HEK293T (cell line): ENCODE results near the gene MAN1C1.

ENCODE experiments used
- CTCF ChIA-PET: fragments of 350-600 bp; formaldehyde crosslinking; extraction: SDS; loops from one replicate; lab custom pipeline; 2021; ENCODE audit warnings: antibody characterized with exemption, inconsistent platforms; lab: Yijun Ruan, JAX
- POLR2A ChIA-PET: fragments of 350-600 bp; formaldehyde crosslinking; extraction: SDS; loops from one replicate; lab custom pipeline; 2020; ENCODE audit warnings: antibody characterized with exemption, inconsistent platforms; lab: Yijun Ruan, JAX
- DNase-seq: peaks from one replicate; pipeline ENCODE4 v3.0.0; 2012; ENCODE audit warnings: mixed read lengths; ENCODE audit errors: extremely low spot score
- ARNT ChIP-seq: fragments of 450-650 bp; IDR thresholded peaks from 2 replicates; pipeline ENCODE4 v1.6.1; 2017; ENCODE audit warnings: mild to moderate bottlenecking
- BHLHE40 ChIP-seq: fragments of 450-650 bp; IDR thresholded peaks from 2 replicates; pipeline ENCODE4 v1.6.1; 2016; ENCODE audit warnings: mild to moderate bottlenecking, moderate library complexity, borderline replicate concordance
- CTBP1 ChIP-seq: fragments of 450-650 bp; IDR thresholded peaks from 2 replicates; pipeline ENCODE4 v1.6.1; 2016; ENCODE audit warnings: borderline replicate concordance
- ELF4 ChIP-seq: fragments of 450-650 bp; IDR thresholded peaks from 2 replicates; pipeline ENCODE4 v1.6.1; 2017; ENCODE audit warnings: antibody characterized with exemption
- FOXA1 ChIP-seq: fragments of 450-650 bp; IDR thresholded peaks from 2 replicates; pipeline ENCODE4 v1.6.1; 2016; ENCODE audit warnings: mild to moderate bottlenecking
- FOXK2 ChIP-seq: fragments of 450-650 bp; IDR thresholded peaks from 2 replicates; pipeline ENCODE4 v1.6.1; 2016; ENCODE audit warnings: mild to moderate bottlenecking
- FOXM1 ChIP-seq: fragments of 450-650 bp; IDR thresholded peaks from 2 replicates; pipeline ENCODE4 v1.6.1; 2017; ENCODE audit warnings: mild to moderate bottlenecking, borderline replicate concordance
- HDGF ChIP-seq: fragments of 450-650 bp; IDR thresholded peaks from 2 replicates; pipeline ENCODE4 v1.6.1; 2017; ENCODE audit warnings: antibody characterized with exemption, borderline replicate concordance
- L3MBTL2 ChIP-seq: fragments of 450-650 bp; conservative IDR thresholded peaks from 2 replicates; pipeline ENCODE4 v1.6.1; 2016; ENCODE audit warnings: mild to moderate bottlenecking
- LEF1 ChIP-seq: fragments of 450-650 bp; IDR thresholded peaks from 2 replicates; pipeline ENCODE4 v1.6.1; 2017; ENCODE audit warnings: mild to moderate bottlenecking, borderline replicate concordance
- NFRKB ChIP-seq: fragments of 450-650 bp; IDR thresholded peaks from 2 replicates; pipeline ENCODE4 v1.6.1; 2016; ENCODE audit warnings: mild to moderate bottlenecking, moderate library complexity
- SP1 ChIP-seq: fragments of 450-650 bp; IDR thresholded peaks from 2 replicates; pipeline ENCODE4 v1.6.1; 2017
- SUZ12 ChIP-seq: fragments of 450-650 bp; IDR thresholded peaks from 2 replicates; pipeline ENCODE4 v1.6.1; 2016; ENCODE audit warnings: mild to moderate bottlenecking
- TARDBP ChIP-seq: fragments of 450-650 bp; IDR thresholded peaks from 2 replicates; pipeline ENCODE4 v1.6.1; 2016
- ZNF384 ChIP-seq: fragments of 450-650 bp; IDR thresholded peaks from 2 replicates; pipeline ENCODE4 v1.6.1; 2016
- TF ChIP-seq, protein P1 (sequence below): fragments of 450-650 bp; IDR thresholded peaks from 2 replicates; pipeline ENCODE4 v1.6.1; 2016

Gene MAN1C1

DNA sequence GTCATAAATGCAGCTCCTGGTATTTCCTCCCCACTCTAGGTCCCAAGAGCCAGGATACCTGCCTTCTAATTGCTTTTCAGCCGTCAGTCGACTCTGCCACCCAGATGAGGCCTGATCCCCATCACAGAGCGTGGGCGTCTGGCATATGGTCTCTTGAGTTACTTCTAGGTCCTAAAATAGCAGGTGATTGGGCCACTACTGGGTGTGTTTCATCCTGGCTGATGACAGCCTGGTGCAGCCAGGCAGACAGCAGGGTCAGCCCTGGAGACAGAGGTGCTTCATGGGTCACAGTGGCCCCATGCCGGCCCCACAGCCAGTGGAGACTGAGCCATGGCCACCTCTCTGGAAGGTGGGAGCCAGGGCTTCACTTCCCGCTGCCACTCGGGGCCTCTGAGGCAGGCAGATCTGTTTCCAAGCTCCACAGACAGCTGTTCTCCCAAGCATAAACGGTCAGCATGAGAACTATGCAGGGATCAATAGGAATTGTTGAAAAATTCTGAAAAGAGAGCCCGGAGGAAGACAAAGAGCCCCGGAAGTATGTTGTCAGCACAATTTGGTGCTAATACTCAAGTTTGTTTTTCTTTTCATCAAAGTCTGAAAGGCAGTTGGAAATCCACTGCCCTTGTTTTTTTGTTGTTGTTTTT lies 83.0 kb downstream of the MAN1C1 start:
- ChIA-PET POLR2A (no interaction called here), CTCF (no interaction called here)
- DNase-seq: no peak
- TF ChIP-seq FOXM1: no peak
- TF ChIP-seq SUZ12: no peak
- TF ChIP-seq CTBP1: no peak
- TF ChIP-seq ELF4: no peak
- TF ChIP-seq ZNF384: no peak
- no peak for TF ChIP-seq SP1
- no peak for TF ChIP-seq HDGF

DNA sequence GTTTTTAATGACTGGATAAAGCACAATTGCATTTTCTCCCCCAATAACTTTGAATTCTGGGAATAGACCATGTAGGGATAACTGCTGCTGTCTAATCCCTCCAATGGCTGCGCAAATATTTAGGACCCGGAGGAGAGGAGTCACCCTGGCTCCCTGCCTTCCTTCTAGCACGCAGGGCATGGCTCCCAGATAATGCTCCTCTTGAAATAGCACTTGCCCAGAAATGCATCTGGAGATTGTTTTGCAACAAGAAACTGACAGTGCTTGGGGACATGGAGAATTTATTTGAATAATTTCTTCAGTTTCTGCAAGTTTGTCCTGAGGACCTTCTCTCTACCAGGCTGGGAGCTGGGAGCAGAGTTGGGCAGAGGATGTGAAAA lies 83.5 kb downstream of the MAN1C1 start:
- DNase-seq: no peak
- ChIA-PET POLR2A (no interaction called here), CTCF (no interaction called here)
- no peak for TF ChIP-seq CTBP1
- no peak for TF ChIP-seq L3MBTL2
- TF ChIP-seq NFRKB: no peak
- no peak for TF ChIP-seq HDGF
- TF ChIP-seq BHLHE40: no peak
- no peak for TF ChIP-seq TARDBP
- no peak for TF ChIP-seq ELF4
- no peak for TF ChIP-seq FOXK2
- no peak for TF ChIP-seq FOXM1
- TF ChIP-seq ZNF384: no peak
- no peak for TF ChIP-seq LEF1
- TF ChIP-seq, protein P1, sequence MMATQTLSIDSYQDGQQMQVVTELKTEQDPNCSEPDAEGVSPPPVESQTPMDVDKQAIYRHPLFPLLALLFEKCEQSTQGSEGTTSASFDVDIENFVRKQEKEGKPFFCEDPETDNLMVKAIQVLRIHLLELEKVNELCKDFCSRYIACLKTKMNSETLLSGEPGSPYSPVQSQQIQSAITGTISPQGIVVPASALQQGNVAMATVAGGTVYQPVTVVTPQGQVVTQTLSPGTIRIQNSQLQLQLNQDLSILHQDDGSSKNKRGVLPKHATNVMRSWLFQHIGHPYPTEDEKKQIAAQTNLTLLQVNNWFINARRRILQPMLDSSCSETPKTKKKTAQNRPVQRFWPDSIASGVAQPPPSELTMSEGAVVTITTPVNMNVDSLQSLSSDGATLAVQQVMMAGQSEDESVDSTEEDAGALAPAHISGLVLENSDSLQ: no peak
- TF ChIP-seq SUZ12: no peak
- TF ChIP-seq ARNT: no peak

DNA sequence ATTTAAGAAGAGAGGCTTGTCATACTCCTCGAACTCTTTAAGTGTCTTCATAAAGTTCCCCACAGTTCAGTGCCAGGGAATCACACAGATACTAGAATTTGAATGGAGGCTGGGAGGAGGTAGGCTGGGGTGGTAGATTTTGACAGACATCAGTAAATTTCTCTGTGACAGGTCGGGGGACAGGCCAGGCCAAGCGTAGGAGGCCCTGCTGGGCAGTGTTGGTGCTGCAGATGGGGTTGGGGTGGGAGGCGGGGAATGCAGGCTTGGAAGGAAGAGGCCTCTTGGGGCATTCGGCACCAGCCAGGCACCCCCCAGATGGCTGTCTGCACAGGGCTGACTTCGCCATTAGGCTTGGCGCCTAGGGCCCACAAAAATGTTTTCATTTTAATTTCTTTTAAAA lies 84.0 kb downstream of the MAN1C1 start:
- DNase-seq: peak; percentile 41
- TF ChIP-seq, protein P1: peak; percentile 22; the same call in 1 of the 2 replicates
- TF ChIP-seq ELF4: no peak
- ChIA-PET CTCF (no interaction called here), POLR2A (no interaction called here)

DNA sequence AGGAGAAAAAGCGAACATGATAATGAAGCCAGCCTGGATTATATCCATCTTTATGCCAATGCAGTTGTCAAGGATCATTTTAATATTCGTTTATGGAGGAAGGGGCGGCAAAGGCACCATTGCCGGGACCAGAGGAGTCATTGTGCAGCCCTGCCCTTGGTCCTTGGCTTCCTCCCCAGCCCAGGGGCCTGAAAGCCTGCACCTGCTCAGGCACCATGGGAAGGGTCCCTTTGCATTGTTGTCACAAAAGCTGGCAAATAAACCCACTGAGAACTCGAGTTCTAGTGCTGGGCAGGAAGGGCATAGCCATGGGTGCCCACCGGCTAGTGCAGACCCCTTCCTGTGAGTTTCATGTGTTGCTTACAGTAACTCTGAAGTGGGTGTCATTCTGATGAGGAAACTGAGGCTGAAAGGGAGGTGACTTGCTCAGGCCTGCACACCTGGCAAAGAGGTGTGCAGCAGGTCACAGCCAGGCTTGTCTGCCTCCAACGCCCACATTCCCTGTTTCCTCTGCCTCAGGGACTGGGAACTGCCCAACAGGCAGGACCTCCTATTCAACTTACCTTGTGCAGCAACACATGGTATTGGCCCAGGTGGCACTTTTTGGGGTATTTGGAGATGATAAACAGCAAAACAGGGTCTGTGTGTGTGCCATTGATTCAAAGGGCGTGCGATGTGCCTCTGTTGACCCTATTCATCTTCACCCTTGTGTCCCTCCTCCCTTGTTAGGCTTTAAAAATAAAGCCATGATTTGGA lies 84.6 kb downstream of the MAN1C1 start:
- TF ChIP-seq NFRKB (no peak), BHLHE40 (no peak), SUZ12 (no peak), LEF1 (no peak), ELF4 (no peak), HDGF (no peak), TARDBP (no peak), L3MBTL2 (no peak), ARNT (no peak), FOXK2 (no peak), CTBP1 (no peak), FOXA1 (no peak), FOXM1 (no peak), ZNF384 (no peak), SP1 (no peak)
- TF ChIP-seq, protein P1: no peak
- no peak for DNase-seq
- ChIA-PET POLR2A (no interaction called here), CTCF (no interaction called here)

DNA sequence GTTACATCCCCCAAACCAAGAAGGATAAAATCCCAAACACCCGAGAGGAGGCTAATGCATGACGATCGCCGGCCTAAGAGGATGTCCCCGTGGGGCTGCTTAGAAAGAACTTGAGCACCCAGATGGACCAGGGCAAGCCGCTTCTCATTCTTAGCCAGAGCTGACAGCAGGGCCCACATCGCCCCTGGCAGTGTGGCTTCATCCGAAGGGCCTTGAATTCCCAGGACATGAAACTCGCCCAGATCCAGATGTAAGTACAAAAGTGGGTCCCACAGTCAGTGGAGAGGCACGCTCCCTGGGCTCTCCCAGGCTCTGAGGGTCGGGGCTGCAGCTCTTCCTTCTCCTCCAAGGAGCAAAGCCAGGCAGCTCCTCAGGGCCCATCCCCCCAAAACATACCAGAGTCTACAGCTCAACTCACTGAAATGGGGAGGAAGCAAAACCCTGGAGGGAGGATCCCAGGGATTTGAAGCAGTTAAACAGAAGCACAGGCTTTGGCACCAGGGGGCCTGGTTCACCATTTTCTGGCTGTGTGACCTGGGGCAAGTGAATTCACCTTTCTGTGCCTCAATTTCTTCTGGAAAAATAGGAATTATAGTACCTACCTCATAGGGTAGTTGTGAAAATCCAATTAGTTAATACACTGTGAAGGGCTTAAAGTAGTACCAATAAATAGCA lies 85.6 kb downstream of the MAN1C1 start:
- CTCF ChIA-PET: interaction anchor here (0.6 kb wide), 1 partner anchor 106 kb away, joined by 3 read pairs; no protein-coding TSS in a partner anchor
- POLR2A ChIA-PET: no interaction called here
- no peak for DNase-seq
- TF ChIP-seq FOXM1: no peak
- TF ChIP-seq, protein P1: no peak
- TF ChIP-seq SP1: no peak
- no peak for TF ChIP-seq L3MBTL2
- TF ChIP-seq LEF1: no peak
- no peak for TF ChIP-seq BHLHE40
- TF ChIP-seq ELF4: no peak
- no peak for TF ChIP-seq NFRKB
- no peak for TF ChIP-seq ZNF384
- TF ChIP-seq HDGF: no peak
- no peak for TF ChIP-seq FOXK2
- no peak for TF ChIP-seq SUZ12
- TF ChIP-seq ARNT: no peak
- TF ChIP-seq CTBP1: no peak
- no peak for TF ChIP-seq TARDBP
- TF ChIP-seq FOXA1: no peak
